Inferior parietal cortex (tissue), 1 donor: ENCODE data around the gene GMDS.

Experiments used
- DNase-seq: peaks from one replicate; pipeline ENCODE4 v3.0.0-alpha.2; 2016; ENCODE audit errors: extremely low spot score

GMDS gene

DNA sequence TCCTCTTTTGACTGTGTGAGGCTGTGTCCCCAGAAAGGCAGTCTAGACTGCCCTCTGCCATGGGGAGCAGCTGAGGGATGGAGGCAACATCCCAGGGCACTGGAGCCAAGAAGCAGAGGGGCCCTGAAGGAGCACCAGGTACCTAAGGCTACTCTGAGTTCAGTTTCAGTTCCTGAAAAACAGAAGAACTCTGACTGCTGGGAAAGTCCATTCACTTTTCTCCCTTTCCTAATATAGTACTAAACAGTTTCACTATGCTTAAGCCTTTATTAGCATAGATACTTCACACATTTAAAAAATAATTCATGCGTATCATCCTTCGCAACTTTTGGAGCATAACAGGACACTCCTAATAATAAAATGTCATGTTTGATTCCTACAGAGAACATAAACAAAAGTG, 505.7 kb downstream of the GMDS start:
- no peak for DNase-seq

DNA sequence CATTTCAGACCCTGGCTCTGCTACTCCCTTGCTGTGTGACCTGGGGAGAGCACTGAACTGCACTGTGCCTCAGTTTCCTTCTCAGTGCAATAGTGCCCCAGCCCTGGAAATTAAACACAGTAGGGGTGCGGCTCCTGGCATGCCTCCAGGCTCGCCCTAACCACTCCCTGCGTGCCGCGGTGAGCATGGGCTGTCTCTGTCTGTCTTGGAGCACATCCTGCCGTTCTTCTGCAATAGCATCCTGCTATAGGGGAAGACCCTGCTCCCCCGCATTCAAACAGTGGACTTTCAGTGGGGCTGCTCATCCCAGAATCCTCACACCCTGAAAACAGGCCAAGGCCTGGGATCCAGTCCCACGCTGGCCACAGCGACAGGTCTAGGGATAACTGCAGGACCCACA, 506.2 kb downstream of the GMDS start:
- DNase-seq = no peak

DNA sequence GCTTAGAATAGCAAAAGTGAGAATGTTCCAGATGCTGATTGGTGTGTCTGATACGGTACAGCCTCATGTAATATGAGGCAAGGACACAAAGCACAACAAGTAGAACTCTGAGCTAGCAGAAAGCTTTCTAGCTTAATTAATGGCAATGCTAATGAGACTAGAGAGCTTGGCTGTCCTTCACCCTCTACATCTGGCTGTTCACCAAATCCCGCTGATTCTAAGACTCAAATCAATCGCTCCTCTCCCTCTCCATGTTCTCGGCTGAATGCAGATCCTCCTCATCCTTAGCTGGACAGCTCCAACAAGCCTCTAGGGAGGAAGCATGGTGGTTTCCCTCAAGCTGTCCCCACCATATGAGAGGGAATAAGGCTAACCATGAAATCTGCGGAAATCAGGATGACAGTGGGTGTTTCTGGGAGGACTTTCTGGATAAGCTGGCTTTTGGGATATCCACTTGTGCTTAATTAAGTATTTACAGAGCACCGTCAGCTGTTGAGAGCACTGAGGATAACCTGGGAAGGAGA, 506.8 kb downstream of the GMDS start:
- no peak for DNase-seq

DNA sequence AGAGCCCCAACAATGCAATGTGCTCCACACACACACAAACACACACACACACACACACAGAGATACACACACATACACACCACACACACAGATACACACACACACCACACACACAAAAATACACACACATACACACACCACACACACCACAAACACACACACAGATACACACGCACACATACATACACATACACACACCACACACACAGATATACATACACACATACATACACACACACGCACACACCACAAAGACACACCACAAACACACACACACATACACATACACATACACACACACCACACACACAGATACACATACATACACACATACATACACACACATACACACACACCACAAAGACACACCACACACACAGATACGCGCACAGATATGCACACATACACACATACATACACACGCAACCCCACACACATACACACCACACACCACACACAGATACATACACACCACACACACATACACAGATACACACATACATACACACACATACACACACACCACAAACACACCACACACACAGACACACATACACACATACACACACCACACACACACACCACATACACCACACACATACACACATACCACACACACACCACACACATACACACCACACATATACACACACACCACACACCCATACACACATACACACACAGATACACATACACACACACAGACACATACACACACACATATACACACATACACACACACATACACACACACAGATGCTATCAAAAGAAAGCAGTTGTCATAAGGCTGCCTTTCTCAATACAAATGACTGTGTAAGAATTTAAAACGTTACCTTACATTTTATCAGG, 507.7 kb downstream of the GMDS start:
- no peak for DNase-seq

DNA sequence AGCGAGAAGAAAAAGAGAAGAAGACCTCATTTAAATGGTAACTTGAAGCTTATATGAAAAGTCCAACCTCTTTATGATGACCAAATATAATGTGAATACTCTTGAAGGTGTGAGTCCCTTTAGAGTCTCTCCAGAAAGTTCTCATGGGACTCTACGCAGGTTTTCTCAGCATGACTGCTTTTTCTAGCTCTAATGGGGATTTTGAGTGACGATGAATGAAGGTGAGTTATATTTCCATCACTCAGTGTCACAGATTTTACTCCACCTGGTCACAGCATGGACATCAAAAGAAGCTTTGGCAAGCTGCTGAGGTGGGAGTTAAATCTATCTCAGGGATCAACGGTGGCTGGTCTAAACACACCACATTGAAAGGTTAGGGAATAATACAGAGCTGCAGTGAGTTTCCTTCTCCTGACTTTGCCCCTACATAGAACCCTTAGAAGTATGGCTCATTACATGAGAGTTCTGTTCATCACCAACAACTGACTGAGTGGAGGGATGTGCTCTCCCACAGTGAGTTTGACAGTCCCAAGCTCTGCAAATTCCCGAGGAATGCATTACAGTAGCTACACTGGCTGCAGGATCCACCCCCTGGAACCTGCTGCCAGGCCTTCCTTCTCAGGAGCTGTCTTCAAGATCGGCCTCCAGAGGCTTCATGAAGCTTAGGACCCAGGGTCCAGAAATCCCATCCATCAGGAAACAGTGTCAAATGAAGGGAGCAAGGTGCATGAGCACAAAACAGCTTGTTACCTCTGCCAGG, 508.9 kb downstream of the GMDS start:
- no peak for DNase-seq

DNA sequence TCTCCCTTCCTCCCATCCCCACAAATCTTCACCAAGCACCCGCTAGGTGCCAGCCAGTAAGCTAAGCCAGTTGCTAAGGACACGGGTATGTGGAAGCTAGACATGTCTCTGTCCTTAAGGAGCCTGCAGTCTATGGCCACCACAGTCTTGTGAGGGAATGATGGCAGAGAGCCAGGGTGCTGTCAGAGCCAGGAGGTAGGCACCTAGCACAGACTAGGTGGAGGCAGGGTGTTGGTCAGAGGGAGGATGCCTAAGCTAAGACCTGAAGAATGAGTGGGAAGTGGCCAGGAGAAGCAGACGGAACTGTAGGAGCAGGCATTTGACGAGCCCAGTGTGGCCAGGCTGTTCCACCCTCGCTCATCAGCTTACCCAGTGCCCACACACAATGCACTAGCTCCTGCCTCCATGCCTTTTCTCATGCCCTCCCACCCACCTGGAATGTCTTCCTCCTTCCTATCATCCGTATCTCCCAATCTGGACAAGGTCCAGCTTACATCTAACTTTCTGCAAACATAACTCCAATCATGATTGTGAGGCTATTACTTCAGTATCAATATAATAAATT, 510.1 kb downstream of the GMDS start:
- DNase-seq = no peak

DNA sequence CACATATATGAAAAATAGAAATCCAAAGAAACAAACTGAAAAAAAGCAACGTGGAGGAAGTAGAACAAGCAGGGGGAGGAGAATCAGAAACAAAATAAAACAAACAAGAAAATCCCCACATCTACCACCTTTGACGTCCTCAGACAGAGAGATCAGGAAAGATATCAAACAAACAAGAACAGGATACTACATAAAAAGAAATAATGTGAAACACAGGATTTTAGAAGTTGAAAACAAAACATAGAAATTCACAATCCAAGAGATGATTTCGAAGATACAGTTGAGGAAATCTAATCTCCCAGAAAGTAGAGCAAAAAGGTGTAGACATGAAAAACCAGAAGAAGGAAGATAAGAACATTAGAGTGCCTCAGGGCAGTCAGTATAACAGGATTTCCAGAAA, 514.5 kb downstream of the GMDS start:
- DNase-seq = no peak

DNA sequence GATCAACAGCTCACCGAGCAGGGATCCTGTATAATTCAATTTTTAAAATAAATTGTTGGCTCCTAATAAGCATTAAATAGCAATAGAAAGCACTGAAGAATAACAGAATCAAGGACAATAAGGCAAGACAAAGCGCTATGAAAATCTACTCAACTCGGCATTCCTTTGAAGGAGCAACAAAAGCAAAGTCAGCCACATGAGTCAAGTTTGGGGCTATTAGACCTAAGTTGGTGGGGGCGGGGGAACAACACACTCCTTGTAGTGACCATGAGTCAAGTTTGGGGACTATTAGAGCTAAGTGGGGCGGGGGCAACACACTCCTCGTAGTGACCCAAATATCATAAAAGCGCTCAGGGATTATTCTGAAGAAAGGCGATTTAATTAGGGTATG, 515.7 kb downstream of the GMDS start:
- DNase-seq = no peak

DNA sequence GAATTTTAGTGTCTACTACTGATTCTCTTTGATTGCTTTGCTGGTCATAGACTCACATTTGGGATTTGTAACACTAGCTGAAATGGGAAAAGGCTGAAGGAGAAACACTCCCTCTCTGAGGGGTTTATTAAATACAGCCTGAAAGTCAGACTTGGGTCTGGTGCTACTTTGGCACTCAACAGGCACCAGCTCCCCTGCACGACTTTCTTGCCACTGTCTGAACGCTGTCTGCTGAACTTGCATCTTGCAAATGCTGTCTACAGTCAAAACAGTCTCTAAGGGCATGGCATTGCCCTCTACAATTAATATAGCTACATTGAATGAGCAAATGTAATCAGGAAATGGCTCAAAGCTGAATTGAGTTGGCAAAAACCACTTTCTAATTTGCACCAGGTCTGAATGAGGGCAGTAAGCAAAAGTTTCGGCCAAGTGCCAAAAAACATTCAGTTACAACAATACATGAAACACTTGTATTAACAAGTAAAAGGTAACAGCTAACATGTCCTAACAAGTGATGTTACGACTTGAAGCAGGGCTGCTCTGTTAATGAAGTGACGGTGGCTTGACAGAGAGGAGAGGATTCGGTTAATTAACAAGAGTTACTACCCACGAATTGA, 516.2 kb downstream of the GMDS start:
- DNase-seq = no peak

DNA sequence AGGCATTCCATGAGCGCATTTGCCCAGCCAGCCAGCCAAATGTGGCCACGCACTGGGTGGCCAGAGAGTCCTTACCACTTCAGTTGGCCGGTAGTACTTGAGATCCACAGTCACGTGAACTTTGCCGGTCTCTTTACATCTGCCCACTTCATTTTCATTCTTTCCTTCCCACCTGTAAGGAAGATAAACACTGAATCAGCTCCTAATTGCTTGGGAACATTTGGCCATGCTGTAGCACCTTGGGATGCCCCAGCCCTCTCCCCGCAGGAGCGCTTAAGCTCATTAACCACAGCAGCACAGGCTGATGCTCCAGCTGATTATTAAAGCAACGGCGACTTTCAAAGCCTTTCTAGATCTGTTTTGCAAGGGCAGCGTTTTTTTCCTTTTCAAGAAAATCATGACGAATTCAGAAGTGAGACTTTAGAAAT, 519.0 kb downstream of the GMDS start:
- no peak for DNase-seq

DNA sequence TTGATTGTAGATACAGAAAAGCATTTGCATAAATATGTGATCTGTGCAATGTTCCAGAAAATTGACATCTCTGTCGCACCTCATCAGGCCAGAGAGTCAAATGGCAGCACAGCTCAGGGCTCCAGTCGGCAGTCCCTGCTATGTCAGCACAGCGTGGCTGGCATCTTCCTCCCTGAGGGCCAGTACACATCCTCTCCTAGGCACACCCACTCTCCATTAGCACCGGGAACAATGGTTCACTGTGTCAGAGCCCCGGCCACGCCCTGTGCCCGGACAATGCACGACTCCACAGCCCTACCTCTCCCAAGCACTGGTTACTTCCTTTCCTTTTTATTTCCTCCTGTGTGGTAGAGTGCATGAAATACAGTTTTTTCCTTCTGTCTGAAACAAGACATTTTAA, 520.8 kb downstream of the GMDS start:
- no peak for DNase-seq

DNA sequence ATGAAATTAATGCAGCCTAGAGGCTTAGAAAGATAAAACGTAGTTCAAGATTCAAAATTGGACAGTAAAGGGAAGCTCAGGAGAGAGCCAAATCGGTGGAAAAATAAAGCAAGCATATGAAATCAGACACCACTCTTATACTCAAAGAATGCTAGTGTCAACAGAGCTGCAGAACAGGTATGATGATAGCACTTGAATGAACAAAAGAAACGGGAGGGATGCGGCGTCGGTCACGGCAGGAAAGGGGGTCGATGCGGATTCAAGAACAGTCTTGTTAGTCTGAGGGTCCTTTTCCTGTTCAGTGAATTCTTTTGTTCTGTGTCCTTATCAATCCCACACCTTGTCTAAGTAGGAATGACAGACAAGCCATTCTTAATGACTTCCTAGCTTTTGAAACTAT, 521.3 kb downstream of the GMDS start:
- no peak for DNase-seq

DNA sequence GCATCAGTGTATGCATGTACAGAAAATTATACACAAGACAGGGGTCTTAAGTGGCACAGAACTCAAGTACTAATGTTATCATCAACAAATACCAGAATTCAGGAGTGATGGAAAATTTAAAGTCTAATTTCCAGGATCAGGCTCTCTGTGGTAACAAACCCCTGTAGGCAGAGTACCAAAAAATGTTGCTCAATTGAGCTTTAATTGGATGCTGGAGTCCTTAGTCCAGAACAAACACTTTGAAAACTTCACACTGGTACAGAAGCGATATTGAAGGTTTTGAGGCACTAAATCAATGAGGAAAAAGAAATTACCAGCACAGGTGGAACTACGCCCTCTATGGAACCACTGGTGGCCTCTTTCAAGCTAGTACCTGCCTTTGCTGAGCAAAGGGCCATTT, 522.6 kb downstream of the GMDS start:
- DNase-seq = no peak

DNA sequence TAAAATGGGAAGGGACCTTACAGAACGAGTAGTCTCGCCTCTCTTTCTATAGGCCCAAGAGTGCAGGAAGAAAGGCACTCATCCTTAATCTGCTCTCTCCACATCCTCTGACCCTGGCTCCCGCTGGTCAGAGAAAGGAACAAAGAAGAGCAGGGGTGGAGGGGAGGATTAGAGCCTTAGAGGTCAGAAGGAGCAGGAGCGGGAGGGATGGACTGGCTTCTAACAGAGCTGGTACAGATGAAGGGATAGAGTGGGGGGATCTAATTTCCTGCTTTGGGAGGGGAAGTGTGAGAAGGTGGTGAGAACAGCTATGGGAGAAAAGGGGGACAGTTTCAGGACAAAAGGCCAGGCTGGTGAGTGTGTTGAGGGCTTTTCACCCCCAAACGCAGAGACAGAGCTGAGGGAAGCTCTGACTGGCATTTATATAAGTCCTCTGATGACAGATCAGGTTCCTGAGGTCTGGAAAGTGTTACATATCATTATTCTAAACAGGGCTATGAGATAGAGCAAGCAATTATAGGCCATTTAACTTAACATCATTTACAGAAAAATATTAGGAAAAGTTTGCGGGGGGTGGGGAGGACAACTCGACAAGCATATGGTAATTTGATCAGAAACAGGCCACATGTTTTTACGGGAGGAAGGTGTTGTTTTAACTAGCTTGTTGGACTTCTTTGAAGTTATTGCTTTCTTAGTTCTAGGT, 524.6 kb downstream of the GMDS start:
- no peak for DNase-seq

DNA sequence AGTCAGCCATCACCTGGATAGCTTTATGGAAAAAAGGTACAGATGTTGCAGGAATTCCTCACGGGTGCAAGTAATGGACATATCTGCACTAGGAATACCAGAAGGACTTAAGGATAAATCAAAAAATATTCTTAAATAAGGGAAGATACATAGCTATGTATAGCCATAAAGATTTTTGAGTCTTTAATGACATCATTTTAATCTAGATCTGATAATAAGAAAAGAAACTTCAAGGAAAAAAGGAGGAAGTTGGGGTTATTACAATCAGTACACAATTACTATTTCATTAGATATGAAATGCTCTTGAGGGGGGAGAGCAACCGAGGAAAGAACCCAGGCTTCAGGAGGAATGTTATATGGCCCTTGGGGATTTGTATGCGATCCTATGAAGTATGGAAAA, 525.5 kb downstream of the GMDS start:
- DNase-seq = no peak

DNA sequence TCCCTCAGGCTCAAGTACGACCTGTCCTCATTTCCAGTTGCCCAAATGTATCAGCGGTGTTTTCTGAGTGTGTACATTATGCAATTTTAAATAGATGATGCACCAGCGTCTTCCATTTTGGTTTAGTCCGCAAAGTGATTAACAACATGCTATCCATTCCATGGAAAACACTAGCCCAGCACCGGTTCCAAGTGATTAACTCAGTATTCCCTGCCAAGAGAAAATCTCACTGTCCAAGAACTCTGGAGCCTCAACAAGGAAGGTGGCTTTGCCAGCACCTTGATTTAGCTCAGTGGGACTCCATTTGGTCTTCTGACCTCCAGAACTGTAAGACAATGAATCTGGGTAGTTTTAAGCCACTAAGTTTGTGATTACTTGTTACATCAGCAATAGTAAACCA, 528.5 kb downstream of the GMDS start:
- no peak for DNase-seq

DNA sequence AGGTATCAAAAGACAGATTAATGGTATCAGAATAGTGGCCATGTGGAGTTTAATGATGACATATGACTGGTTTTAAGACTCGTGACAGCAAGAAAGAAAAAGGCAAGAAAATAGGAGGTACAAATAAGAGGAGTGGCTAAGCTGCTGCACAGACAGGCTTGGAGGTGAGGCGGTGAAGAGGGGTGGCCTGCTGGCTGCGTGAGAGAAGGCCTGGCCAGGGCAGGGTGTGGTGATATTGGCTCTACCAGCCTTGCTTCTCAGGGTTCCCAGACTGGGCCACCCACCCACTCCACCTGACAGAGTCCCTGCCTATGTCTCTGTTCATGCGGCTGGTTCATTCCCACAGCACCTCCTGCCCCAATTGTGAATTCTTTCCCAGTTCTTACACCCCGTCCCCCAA, 529.0 kb downstream of the GMDS start:
- no peak for DNase-seq

DNA sequence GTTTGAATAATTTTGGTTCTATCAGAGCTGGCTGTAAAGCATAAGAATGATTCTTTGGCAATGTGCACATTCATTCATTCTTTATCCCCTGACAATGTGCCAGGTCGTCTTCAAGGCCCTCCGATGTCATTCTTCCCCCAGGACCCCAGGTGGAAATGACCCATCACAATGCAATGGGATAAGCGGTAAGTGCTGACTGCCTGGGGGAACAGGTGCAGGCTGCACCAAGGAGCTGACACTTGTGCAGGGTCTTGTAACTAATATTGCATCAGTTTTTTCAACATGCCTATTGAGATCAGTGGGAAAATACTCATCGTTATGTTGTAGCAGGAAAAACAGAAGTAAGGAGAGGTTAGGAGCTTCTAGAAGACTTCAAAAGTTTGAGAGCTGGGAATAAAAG, 530.1 kb downstream of the GMDS start:
- DNase-seq = no peak

DNA sequence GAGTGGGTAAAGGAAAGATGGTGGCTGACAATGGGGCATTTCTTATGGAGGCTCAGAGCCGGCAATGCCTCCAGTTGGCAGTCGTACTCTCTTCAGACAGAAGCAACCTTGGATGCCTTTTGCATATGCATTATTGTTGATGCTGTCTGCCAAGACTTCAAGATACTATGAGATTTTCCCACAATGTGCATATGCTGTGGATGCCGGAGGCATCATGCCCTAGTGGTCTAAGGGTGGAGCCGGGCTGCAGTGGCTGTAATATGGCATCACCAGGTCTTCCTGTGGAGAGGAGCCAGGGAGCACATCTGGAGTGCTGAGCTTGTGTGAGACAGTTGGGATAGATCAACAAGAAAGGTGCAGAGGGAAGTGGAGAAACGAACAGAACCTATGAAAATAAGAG, 530.8 kb downstream of the GMDS start:
- no peak for DNase-seq

DNA sequence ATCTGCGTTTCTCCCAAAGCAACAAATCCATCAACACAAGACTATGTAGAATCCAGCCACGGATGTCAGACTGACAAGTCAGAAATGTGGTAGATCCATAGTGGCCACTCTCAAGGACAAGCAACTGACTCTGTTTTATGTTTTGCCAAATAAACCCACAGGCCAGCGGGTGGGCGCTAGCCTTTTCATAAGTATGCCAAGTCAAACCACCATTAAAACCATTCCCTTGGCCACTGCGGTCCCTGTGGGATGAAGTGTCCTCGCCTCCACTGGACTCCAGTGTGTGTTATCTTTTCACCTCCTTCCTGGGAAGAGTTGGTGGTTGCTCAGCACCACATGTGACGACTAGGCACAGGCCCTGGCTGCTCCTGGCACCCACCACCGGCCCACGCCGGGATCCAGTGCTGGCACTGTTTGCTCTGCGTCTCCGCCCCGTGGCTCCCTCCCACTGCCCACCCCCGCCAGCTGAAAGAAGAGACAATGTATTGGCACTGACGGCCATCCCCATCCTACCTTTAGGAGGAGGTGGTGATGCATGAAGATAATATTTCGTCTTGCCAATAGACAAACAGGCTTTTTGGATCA, 532.3 kb downstream of the GMDS start:
- no peak for DNase-seq

DNA sequence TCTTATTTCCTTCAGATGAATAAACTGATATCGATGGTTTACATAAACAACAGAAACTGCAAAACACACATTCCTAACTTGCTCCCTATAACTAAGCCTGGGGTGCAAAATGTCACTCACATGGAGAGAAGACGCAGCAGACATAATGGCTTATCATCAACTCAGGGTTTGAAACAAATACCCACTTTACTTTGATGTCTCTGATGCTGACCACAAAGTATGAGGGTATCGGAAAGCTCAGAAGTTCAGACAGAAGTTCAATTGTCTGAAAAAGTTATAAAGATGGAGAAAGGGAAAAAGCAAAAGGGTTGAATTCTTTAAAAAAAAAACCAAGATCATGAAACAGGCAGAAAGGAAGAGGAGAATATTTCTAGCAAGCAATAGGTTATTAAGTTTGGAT, 533.0 kb downstream of the GMDS start:
- DNase-seq = no peak
